WTC11 (cell line): Measurements from ENCODE around the gene CREBRF. TPM values are rescaled to one million over a fixed set of nuclear protein-coding genes. Genes with fewer than 3 reads are reported as not detected.

Experiments used
- ATAC-seq: fragments of 200-7000 bp; cut with Tn5 transposase; 2 replicates; pipeline ENCODE4 v1.10.0; 2021; ENCODE audit warnings: mild to moderate bottlenecking, moderate library complexity
- CTCF ChIA-PET: fragments of 300-600 bp; sonication (Branson Sonifier 250); formaldehyde crosslinking; loops from one replicate; lab custom pipeline; 2021; ENCODE audit warnings: antibody characterized with exemption; lab: Charles Lee
- POLR2A ChIA-PET: fragments of 350-600 bp; sonication (Branson Sonifier 250); formaldehyde crosslinking; loops from one replicate; lab custom pipeline; 2021; ENCODE audit warnings: antibody characterized with exemption; lab: Charles Lee
- DNase-seq: peaks from one replicate; pipeline ENCODE4 v3.0.0; 2021; ENCODE audit warnings: low spot score
- H3K27ac Mint-ChIP-seq: 2 replicates; pipeline ENCODE4 v1.8.0; 2021; ENCODE audit warnings: mixed read lengths
- H3K27me3 Mint-ChIP-seq: 2 replicates; pipeline ENCODE4 v1.8.0; 2021; ENCODE audit warnings: low read depth, mild to moderate bottlenecking, moderate library complexity, mixed read lengths
- H3K36me3 Mint-ChIP-seq: 2 replicates; pipeline ENCODE4 v1.8.0; 2021; ENCODE audit warnings: mixed read lengths
- H3K4me1 Mint-ChIP-seq: 2 replicates; pipeline ENCODE4 v1.8.0; 2022; ENCODE audit warnings: mixed read lengths
- H3K4me3 Mint-ChIP-seq: 2 replicates; pipeline ENCODE4 v1.8.0; 2021; ENCODE audit warnings: mild to moderate bottlenecking, moderate library complexity, mixed read lengths
- H3K9me3 Mint-ChIP-seq: 2 replicates; pipeline ENCODE4 v1.8.0; 2021; ENCODE audit warnings: mixed read lengths
- ATF3 ChIP-seq: sonication (generic); formaldehyde crosslinking; conservative IDR thresholded peaks from 2 replicates; pipeline ENCODE4 v1.8.1; 2022; ENCODE audit warnings: mild to moderate bottlenecking, missing genetic modification reagents
- ESRRA ChIP-seq: sonication (generic); formaldehyde crosslinking; IDR thresholded peaks from 2 replicates; pipeline ENCODE4 v1.8.1; 2022; ENCODE audit warnings: mild to moderate bottlenecking, missing genetic modification reagents, borderline replicate concordance
- GABPB1 ChIP-seq: sonication (generic); formaldehyde crosslinking; IDR thresholded peaks from 2 replicates; pipeline ENCODE4 v1.8.1; 2023; ENCODE audit warnings: mild to moderate bottlenecking, missing genetic modification reagents
- GTF2I ChIP-seq: fragments of 250-450 bp; sonication (Bioruptor Pico); conservative IDR thresholded peaks from 2 replicates; pipeline ENCODE4 v1.4.0; 2021; ENCODE audit warnings: mild to moderate bottlenecking
- IRF1 ChIP-seq: sonication (generic); formaldehyde crosslinking; IDR thresholded peaks from 2 replicates; pipeline ENCODE4 v1.8.0; 2023; ENCODE audit warnings: missing genetic modification reagents
- JAZF1 ChIP-seq: fragments of 250-450 bp; sonication (Bioruptor Pico); IDR thresholded peaks from 2 replicates; pipeline ENCODE4 v1.9.0; 2021; ENCODE audit warnings: moderate library complexity, mild to moderate bottlenecking, inconsistent platforms
- KAT7 ChIP-seq: sonication (generic); formaldehyde crosslinking; IDR thresholded peaks from 2 replicates; pipeline ENCODE4 v1.8.1; 2023; ENCODE audit warnings: missing genetic modification reagents, mild to moderate bottlenecking, borderline replicate concordance
- NFE2L1 ChIP-seq: sonication (generic); formaldehyde crosslinking; IDR thresholded peaks from 2 replicates; pipeline ENCODE4 v1.8.1; 2023; ENCODE audit warnings: missing genetic modification reagents
- NR2C2 ChIP-seq: sonication (generic); formaldehyde crosslinking; IDR thresholded peaks from 2 replicates; pipeline ENCODE4 v1.8.0; 2022; ENCODE audit warnings: mild to moderate bottlenecking, missing genetic modification reagents
- PRDM15 ChIP-seq: sonication (generic); formaldehyde crosslinking; IDR thresholded peaks from 2 replicates; pipeline ENCODE4 v1.8.0; 2022; ENCODE audit warnings: missing genetic modification reagents
- PRRX2 ChIP-seq: fragments of 250-450 bp; sonication (Bioruptor Pico); IDR thresholded peaks from 2 replicates; pipeline ENCODE4 v1.8.0; 2021; ENCODE audit warnings: mild to moderate bottlenecking
- RORB ChIP-seq: fragments of 250-450 bp; sonication (Bioruptor Pico); IDR thresholded peaks from 2 replicates; pipeline ENCODE4 v1.9.0; 2021; ENCODE audit warnings: mild to moderate bottlenecking
- TCF7 ChIP-seq: sonication (generic); formaldehyde crosslinking; IDR thresholded peaks from 2 replicates; pipeline ENCODE4 v1.8.0; 2022; ENCODE audit warnings: mild to moderate bottlenecking, low read depth, missing genetic modification reagents, moderate library complexity
- TEAD4 ChIP-seq: sonication (generic); formaldehyde crosslinking; IDR thresholded peaks from 2 replicates; pipeline ENCODE4 v1.8.0; 2022; ENCODE audit warnings: mild to moderate bottlenecking, missing genetic modification reagents
- TP53 ChIP-seq: sonication (generic); formaldehyde crosslinking; IDR thresholded peaks from 2 replicates; pipeline ENCODE4 v1.8.1; 2023; ENCODE audit warnings: mild to moderate bottlenecking, missing genetic modification reagents
- ZNF138 ChIP-seq: sonication (generic); formaldehyde crosslinking; conservative IDR thresholded peaks from 2 replicates; pipeline ENCODE4 v1.8.1; 2022; ENCODE audit warnings: mild to moderate bottlenecking, moderate library complexity, missing genetic modification reagents
- ZNF232 ChIP-seq: sonication (generic); formaldehyde crosslinking; IDR thresholded peaks from 2 replicates; pipeline ENCODE4 v1.8.0; 2022; ENCODE audit warnings: mild to moderate bottlenecking, missing genetic modification reagents
- ZNF281 ChIP-seq: sonication (generic); formaldehyde crosslinking; IDR thresholded peaks from 2 replicates; pipeline ENCODE4 v1.8.0; 2023; ENCODE audit warnings: mild to moderate bottlenecking, missing genetic modification reagents
- ZNF396 ChIP-seq: fragments of 250-450 bp; sonication (Bioruptor Pico); IDR thresholded peaks from 2 replicates; pipeline ENCODE4 v1.8.0; 2021; ENCODE audit warnings: mild to moderate bottlenecking, moderate library complexity, borderline replicate concordance
- ZNF416 ChIP-seq: fragments of 250-450 bp; sonication (Bioruptor Pico); IDR thresholded peaks from 2 replicates; pipeline ENCODE4 v1.9.0; 2021; ENCODE audit warnings: mild to moderate bottlenecking, inconsistent platforms
- ZNF532 ChIP-seq: fragments of 250-450 bp; sonication (Bioruptor Pico); IDR thresholded peaks from 2 replicates; pipeline ENCODE4 v1.9.0; 2021; ENCODE audit warnings: mild to moderate bottlenecking, borderline replicate concordance
- total RNA-seq: library from RNA; stranded (reverse); gene quantifications from 3 replicates; pipeline ENCODE4 v1.2.3, GENCODE V29; 2021

CREBRF gene
- total RNA-seq, 1 experiment from 2014 or later: 5.7 TPM

GRCh38 chr5:173039964-173040363 is 16.2 kb upstream of the CREBRF start (continued):
- TF ChIP-seq GABPB1 (CRISPR knock-in tag) (no peak), NR2C2 (CRISPR knock-in tag) (no peak)
- TF ChIP-seq, all 79 proteins: peak for 0

- H3K36me3 Mint-ChIP-seq: no peaks in the 10 kb centered on the region
- peaks cover 7% of the 10 kb centered on the region for H3K4me1 Mint-ChIP-seq
- DNase-seq: no peak
- TF ChIP-seq TCF7 (CRISPR knock-in tag): no peak
- no peak for TF ChIP-seq PRRX2 (CRISPR knock-in tag)
- TF ChIP-seq ZNF416: no peak
- no peak for TF ChIP-seq ESRRA
- TF ChIP-seq KAT7 (CRISPR knock-in tag): no peak
- no peak for TF ChIP-seq ZNF396 (CRISPR knock-in tag)
- TF ChIP-seq TP53 (CRISPR knock-in tag): no peak
- no peak for TF ChIP-seq JAZF1 (CRISPR knock-in tag)
- no peak for TF ChIP-seq GTF2I (CRISPR knock-in tag)
- no peak for TF ChIP-seq ZNF138
- no peak for TF ChIP-seq NFE2L1 (CRISPR knock-in tag)
- no peak for TF ChIP-seq ZNF232 (CRISPR knock-in tag)
- TF ChIP-seq TEAD4 (CRISPR knock-in tag): no peak
- no peak for TF ChIP-seq ATF3 (CRISPR knock-in tag)
- TF ChIP-seq IRF1 (CRISPR knock-in tag): no peak
- no peak for TF ChIP-seq ZNF532
- no peak for TF ChIP-seq PRDM15 (CRISPR knock-in tag)
- no peak for TF ChIP-seq ZNF281
- no peak for TF ChIP-seq RORB (CRISPR knock-in tag)
- peaks cover 3% of the 10 kb centered on the region; the same call in 1 of the 2 replicates for H3K9me3 Mint-ChIP-seq
- H3K27ac Mint-ChIP-seq: no peak overlapping the region
- no peaks in the 10 kb centered on the region for H3K27me3 Mint-ChIP-seq
- ATAC-seq: no peak
- no peak overlapping the region for H3K4me3 Mint-ChIP-seq
- ChIA-PET CTCF (interaction anchor here (0.6 to 1.4 kb wide), 3 partner anchors 15 to 240 kb away, joined by 3 read pairs; no protein-coding TSS in a partner anchor), POLR2A (no interaction called here)
These were observed 14.0 kb upstream of the CREBRF start for GRCh38 chr5:173041881-173042762.
